Measurements from ENCODE around the gene CRYL1. TPM values are rescaled to one million over a fixed set of nuclear protein-coding genes. Genes with fewer than 3 reads are reported as not detected.
"Not testable (repeated sequence)": the region's sequence is repeated elsewhere in the genome, so short reads cannot be mapped to it uniquely, and the experiment has no call there.

Gene CRYL1
- total RNA-seq, 1 experiment from 2014 or later: 13.4 TPM

GRCh38 chr13:20435616-20436368 is 89.9 kb downstream of the CRYL1 start:
- H3K27me3 ChIP-seq (ENCODE audit: control insufficient read depth, insufficient read depth, low read length): no peaks in the 10 kb centered on the region
- H3K9me3 ChIP-seq (ENCODE audit: control insufficient read depth, insufficient read depth, low read depth, low read length): no peaks in the 10 kb centered on the region
- in situ Hi-C loops (cut with HindIII; ENCODE audit: low pct_unique_long_range_greater_than_20kb, low sequenced_read_pairs): no loop called here
- no peak for TF ChIP-seq CTCF (IDR thresholded peaks at IDR 0.05)
- TF ChIP-seq REST (IDR thresholded peaks at IDR 0.05; ENCODE audit: insufficient read depth in 1 of 2, low read depth in 2 of 2, low read length in 1 of 2): no peak
- no peak for TF ChIP-seq POLR2AphosphoS5 (IDR thresholded peaks at IDR 0.05; ENCODE audit: low read depth, low read length)
- intact Hi-C loops (cut with micrococcal nuclease; ENCODE audit: unreplicated experiment): no loop called here
- CTCF ChIA-PET: no interaction called here
- H3K36me3 ChIP-seq (ENCODE audit: control insufficient read depth, insufficient read depth, low read length): no peaks in the 10 kb centered on the region
- POLR2A ChIA-PET: no interaction called here
- H3K4me3 ChIP-seq (ENCODE audit: low read depth in 2 of 2, low read length in 2 of 2): no peak overlapping the region
- BruUV-seq (replicated peaks): no TSS peak
- no peaks in the 10 kb centered on the region for H3K4me1 ChIP-seq (ENCODE audit: control insufficient read depth, insufficient read depth, low read length)
- H3K27ac ChIP-seq (ENCODE audit: low read length): no peak overlapping the region
- no peak for DNase-seq (ENCODE audit: low read depth, low spot score)
- ATAC-seq: no peak

DNA sequence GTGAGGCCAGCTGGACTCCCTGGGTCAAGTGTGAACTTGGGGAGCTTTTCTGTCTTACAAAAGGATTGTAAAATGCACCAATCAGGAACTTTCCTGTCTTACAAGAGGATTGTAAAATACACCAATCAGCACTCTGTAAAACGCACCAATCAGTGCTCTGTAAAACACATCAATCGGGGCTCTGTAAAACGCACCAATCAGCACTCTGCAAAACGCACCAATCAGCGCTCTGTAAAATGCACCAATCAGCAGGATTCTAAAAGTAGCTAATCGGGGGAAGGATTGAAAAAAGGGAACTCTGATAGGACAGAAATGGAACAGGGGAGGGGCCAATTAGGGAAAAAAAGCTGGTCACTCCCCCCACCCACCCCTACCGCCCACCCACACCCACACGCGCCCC is 91.4 kb downstream of the CRYL1 start:
- CTCF ChIA-PET: not testable (repeated sequence)

DNA sequence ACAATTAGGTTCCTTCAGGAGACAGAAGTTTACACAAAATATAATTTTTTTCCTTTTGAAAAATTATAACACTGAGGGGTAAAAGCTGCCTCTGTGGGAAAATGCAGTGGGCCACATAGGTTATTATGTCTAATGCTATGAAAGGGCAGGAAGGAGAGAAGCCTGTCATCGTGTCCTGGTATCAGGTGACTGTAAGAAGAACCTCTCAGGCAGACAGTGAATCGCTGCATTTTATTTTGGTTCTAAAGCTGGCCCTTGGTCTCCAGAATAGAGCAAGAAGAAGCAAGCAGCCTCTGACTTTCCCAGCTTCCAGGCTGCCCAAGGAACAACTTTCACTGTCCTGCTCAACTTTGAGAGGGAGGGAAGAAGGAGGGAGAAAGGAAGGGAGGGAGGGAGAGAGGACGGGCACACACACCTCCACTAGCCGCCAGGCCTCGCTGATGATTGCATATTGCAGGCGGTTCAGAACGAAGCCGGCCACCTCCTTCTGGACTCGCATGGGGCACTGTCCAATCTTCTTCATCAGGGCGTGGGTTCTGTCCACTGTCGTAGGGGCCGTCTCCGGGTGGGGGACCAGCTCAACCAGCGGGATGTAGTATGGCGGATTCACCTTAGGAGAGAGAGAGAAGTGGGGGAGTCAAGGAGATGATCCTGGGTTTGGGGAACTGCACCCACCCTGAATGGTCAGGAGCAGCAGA is 93.8 kb downstream of the CRYL1 start:
- ChIA-PET CTCF (no interaction called here), POLR2A (no interaction called here)
- in situ Hi-C loops (cut with HindIII; ENCODE audit: low pct_unique_long_range_greater_than_20kb, low sequenced_read_pairs): no loop called here
- no peaks in the 10 kb centered on the region for H3K9me3 ChIP-seq (ENCODE audit: control insufficient read depth, insufficient read depth, low read depth, low read length)
- H3K4me1 ChIP-seq (ENCODE audit: control insufficient read depth, insufficient read depth, low read length): no peaks in the 10 kb centered on the region
- no TSS peak for BruUV-seq (replicated peaks)
- ATAC-seq: no peak
- no peaks in the 10 kb centered on the region for H3K36me3 ChIP-seq (ENCODE audit: control insufficient read depth, insufficient read depth, low read length)
- no peak overlapping the region for H3K4me3 ChIP-seq (ENCODE audit: low read depth in 2 of 2, low read length in 2 of 2)
- no peaks in the 10 kb centered on the region for H3K27me3 ChIP-seq (ENCODE audit: control insufficient read depth, insufficient read depth, low read length)
- no peak for DNase-seq (ENCODE audit: low read depth, low spot score)
- TF ChIP-seq REST (IDR thresholded peaks at IDR 0.05; ENCODE audit: insufficient read depth in 1 of 2, low read depth in 2 of 2, low read length in 1 of 2): no peak
- TF ChIP-seq CTCF (IDR thresholded peaks at IDR 0.05): no peak
- no peak for TF ChIP-seq TCF7L2 (IDR thresholded peaks at IDR 0.05; ENCODE audit: low read depth, low read length)
- no peak for TF ChIP-seq SIN3A (IDR thresholded peaks at IDR 0.05; ENCODE audit: borderline replicate concordance, insufficient read depth, low read depth, low read length)
- TF ChIP-seq POLR2AphosphoS5 (IDR thresholded peaks at IDR 0.05; ENCODE audit: low read depth, low read length): no peak
- intact Hi-C loops (cut with micrococcal nuclease; ENCODE audit: unreplicated experiment): no loop called here
- no peak overlapping the region for H3K27ac ChIP-seq (ENCODE audit: low read length)

More for the DNA sequence above, 91.4 kb downstream of the CRYL1 start:
- H3K27me3 ChIP-seq (ENCODE audit: control insufficient read depth, insufficient read depth, low read length); intact Hi-C loops (cut with micrococcal nuclease; ENCODE audit: unreplicated experiment); POLR2A ChIA-PET; DNase-seq (ENCODE audit: low read depth, low spot score); H3K27ac ChIP-seq (ENCODE audit: low read length); H3K4me1 ChIP-seq (ENCODE audit: control insufficient read depth, insufficient read depth, low read length); BruUV-seq (replicated peaks); ATAC-seq; H3K4me3 ChIP-seq (ENCODE audit: low read depth in 2 of 2, low read length in 2 of 2); in situ Hi-C loops (cut with HindIII; ENCODE audit: low pct_unique_long_range_greater_than_20kb, low sequenced_read_pairs); H3K9me3 ChIP-seq (ENCODE audit: control insufficient read depth, insufficient read depth, low read depth, low read length); H3K36me3 ChIP-seq (ENCODE audit: control insufficient read depth, insufficient read depth, low read length): not testable (repeated sequence)

All from Panc1 (cell line).